ENCODE results near the gene POMT2.
"Not testable (repeated sequence)": the region's sequence is repeated elsewhere in the genome, so short reads cannot be mapped to it uniquely, and the experiment has no call there.

The POMT2 gene

DNA sequence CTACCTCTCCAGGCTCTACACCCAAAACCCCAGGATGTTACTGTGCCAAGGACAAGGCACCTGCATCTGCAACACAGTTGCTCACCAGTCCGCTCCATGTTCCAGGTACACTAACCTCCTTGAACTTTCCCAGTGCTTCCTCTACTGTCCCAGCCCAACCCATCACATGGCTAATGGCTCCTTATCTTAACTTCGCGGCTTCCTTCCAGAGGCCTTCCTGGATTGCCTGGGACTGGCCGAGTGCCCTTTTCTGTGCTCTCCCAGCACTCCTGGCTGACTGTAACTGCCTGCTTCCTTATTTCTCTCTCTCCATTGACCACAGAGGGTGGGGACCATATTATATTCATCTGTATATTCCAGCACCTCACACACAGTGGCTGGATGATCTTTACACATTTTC, 20.9 kb downstream of the POMT2 start:
- no peak for DNase-seq

DNA sequence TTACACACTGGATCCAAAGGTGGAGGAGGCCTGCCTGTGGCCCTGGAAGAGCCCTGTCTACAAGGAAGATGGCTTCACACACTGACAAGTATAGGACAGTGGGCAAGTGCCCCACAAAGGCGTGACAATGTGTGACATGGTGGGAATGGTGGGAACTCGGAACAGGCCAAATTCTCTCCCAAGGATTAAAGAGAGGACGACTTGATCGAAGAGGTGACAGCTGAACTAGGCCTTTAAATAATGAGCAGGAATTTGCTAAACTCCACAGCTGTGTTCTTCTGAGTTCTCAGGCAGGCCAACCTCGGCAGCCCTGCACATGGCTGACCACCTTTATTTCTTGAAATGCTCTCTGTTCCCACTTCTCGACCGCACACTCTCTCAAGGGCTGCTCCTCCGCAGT, 23.8 kb downstream of the POMT2 start:
- no peak for DNase-seq

GRCh38 chr14:77296155-77296554, 24.5 kb downstream of the POMT2 start:
- no peak for DNase-seq

DNA sequence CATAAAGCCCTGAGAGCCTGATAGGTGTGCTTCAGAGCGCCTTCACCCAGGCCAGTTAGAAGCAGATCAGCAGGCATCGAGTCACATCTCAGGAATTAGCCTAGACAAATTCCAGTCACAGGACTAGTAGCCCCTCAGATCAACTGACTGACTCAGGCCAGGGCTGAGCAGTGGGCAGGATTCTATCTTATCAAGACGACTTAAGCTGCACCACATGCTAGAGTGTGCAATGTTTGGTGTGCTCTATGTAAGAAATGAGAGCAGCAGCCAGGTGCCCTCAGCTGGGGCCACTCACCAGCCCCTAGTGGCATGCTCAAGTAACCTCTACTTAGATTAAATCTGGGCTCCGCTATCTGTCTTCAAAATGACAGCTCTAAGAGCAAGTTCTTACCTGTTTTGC, 30.0 kb downstream of the POMT2 start:
- no peak for DNase-seq

GRCh38 chr14:77286576-77286975, 34.1 kb downstream of the POMT2 start:
- no peak for DNase-seq

DNA sequence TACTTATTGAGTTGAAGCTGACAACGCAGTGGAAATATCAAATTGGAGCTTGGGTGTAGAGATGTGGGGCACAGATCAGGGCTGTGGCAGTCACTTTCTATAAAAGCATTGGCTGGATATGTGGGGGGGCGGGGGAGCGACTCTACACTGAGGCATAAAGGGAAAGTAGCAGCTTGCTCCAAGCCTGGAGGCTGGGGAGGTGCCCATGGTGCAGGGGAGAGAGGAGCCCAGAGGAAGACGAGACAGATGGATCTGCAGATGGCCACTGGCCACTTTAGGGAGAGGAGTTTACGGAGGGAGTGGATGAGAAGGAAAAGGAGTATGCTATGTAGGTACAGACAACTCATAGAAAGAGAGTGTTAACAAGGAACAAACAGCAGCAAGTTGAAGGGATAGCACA, 36.2 kb downstream of the POMT2 start:
- no peak for DNase-seq

DNA sequence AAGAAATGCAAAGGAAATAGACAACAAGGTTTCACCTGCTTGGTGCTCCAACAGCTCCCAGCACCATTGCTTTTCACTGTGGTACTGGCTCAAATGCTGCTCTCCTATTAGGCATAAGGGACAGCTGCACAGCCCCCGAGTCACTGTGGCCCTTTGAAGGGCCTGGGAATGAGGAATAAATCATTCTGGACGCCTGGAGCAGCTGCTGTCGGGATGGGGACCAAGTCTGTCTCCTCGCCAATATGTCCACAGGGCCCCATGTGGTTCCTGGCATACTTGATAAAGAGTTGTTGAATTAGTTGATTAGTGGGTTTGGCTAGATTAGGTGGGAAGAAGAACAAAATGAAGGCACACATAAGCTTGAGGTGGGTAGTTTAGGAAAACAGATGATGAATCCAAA, 36.6 kb downstream of the POMT2 start:
- DNase-seq: no peak

DNA sequence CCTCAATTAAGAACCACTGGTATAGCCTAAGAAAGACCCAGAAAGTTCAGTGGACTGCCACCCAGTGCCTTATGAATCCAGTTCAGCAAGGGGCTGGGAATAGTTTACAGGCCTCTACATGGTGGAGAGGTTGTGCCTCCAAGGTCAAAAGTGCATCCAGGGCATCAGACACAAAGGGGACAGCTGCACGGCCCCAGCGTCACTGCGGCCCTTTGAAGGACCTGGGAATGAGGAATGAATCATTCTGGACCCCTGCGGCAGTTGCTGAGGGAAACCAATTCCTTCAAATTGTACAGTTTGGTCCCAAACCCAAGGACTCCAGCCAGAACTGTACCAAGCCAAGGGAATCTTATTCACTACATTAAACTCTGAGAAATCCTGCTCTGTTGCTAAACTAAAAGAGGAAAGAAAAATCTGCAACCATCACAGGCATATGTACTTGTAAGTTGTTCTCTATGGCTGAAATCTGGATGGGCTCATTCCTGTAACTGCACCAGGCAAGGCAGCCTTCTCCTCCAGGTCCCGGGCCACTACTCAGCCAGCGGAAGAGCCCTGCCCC, 38.8 kb downstream of the POMT2 start:
- no peak for DNase-seq

- not testable (repeated sequence) for DNase-seq
Measured at GRCh38 chr14:77280921-77281320, 39.8 kb downstream of the POMT2 start.

DNA sequence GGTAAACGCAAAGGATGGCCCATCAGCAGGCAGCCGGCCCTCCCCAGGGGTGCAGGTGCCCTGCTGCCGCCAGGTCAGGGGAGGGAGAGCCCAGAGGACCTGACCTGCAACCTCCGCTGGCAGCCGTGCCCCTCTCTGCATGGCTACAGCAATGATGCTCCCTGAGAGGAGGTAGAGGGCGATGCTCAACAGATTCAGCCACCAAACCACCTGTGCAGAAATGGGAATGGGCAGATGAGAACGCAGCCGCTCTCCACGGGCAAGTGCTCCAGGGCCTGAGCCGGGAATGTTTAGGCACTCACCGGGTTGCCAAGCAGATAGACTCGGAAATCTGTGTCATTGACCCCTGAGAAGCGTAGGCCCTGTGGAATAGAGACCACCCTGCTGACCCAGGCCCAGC, 41.0 kb downstream of the POMT2 start:
- no peak for DNase-seq

- no peak for DNase-seq
Measured at GRCh38 chr14:77278461-77279230, 42.0 kb downstream of the POMT2 start.

DNA sequence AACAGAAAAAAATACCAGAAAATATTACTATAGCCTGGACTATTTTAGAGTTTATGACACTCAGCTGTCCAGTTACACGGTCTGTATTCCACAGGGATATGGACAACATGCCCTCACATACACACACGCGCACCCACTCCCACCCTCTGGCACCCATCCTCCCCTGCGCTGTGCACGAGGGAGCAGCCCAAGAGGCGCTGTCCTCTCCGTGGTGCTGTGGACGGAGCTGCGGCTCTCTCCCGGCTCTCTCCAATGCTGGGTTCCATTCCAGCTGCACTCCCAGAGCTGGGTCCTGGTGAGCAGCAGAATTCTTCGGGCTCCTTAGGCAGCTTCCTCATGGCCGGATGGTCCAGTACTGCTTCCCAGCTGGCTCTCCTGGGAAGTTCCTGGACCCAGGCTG, 43.7 kb downstream of the POMT2 start:
- no peak for DNase-seq

GRCh38 chr14:77276295-77276935, 44.3 kb downstream of the POMT2 start:
- no peak for DNase-seq

- DNase-seq: no peak
Measured at GRCh38 chr14:77275601-77276017, 45.1 kb downstream of the POMT2 start.

GRCh38 chr14:77275041-77275580, 45.6 kb downstream of the POMT2 start:
- DNase-seq: no peak

DNA sequence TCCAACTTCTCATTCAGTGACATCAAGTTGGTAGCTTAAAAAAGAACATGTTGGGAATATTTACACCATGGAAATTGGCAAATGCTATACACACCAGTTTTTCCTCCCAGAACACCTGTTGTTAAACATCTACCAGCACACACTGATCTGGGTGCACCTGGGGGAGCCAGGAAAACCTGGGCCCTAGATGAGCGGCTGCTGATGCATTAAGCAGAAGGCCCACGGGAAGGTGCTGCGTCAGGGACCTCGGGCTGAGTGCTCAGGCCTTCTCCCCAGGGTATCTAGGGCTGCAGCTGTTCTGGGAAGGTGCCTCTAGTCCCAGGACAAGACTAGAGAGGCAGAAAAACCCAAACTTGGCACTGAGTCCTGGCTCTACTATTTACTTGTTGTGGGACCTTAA, 46.9 kb downstream of the POMT2 start:
- no peak for DNase-seq

DNA sequence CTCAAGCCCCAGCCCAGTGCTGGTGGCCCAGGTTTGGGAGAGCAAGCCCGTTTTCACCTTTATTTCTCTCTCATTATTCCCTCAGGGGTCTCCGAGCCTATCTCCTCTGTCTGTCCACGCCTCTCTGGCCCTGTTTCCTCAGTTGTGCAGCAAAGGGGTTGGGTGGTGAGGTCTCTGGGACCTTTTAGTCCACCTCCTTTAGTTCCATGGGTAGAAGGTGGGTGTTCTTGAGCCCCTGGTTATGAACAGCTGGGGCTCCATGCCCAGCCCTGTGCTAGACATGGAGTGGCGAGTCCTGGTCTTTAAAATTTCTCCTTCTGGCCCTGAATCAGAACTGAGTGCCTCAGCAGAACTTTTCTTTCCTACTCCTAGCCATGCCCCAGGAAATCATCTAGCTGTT, 48.4 kb downstream of the POMT2 start:
- no peak for DNase-seq

GRCh38 chr14:77271113-77271710, 49.5 kb downstream of the POMT2 start, which contains the start of gene NGB:
Gene NGB, minus strand, starts transcription at chr14:77271206. Its CDS starts 269 bp downstream, at chr14:77270937.
- no peak for DNase-seq

DNA sequence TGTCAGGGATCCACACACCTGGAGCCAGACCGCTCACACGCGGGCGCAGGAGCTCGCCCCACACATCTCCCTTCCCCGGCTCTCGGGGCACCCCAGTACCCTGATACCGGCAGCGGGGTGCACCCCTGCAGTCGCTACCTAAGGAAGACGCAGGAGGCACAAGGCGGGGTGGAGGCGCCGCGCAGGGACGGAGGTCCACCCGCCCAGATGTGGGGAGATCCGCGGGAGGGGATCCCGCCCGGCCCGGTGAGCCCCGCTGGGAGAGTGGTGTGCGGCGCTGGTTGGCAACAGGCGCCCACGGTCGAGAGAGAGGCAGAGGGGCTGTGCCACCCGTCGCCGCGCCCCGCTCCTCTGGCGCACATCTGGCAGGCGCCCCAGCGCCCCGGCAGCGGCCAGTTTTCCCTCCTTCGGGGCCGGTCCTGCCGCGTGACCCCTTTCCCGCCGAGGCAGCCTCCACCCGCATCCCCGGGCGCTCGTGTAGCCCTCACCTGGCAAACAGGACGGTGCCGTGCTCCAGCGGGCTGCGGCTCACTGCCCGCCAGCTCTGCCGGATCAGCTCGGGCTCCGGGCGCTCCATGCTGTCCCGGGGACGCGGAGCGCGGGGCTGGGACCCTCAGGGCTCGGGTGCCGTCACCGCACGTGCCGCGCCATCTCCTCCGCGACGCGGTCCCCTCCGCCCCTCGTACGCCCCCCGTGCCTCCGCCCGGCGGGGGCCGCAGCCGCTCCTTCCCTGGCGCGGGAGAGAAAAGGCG, 50.1 kb downstream of the POMT2 start:
- DNase-seq: no peak

DNA sequence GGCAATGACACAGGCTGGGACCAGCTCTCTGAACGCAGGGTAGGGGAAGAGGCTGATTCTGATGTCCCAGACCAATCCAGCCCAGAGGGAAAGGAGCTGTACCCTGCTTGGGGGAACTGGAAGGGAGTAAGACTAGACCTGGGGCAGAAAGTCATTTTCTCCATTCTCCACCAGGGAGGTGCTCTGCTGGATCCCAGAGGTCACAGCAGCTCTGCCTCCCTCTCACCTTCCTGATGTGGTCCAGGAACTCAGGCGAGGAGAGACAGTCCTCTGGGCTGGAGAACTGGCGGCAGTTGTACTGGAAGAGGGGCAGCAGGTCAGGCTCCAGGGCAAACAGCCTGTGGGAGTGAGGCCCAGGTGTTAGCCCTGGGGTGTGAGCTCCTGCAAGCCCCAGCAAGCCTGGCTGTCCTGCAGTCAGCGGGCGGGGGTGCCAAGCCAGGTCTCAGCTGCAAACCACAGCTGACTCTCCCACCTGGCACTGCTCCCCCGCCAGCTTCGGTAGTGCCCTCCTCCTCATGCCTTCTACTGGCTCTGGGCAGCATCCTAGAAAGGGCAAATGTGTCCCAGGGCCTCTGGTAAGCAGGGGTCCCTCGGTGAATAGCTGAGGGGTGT, 51.6 kb downstream of the POMT2 start:
- no peak for DNase-seq

DNA sequence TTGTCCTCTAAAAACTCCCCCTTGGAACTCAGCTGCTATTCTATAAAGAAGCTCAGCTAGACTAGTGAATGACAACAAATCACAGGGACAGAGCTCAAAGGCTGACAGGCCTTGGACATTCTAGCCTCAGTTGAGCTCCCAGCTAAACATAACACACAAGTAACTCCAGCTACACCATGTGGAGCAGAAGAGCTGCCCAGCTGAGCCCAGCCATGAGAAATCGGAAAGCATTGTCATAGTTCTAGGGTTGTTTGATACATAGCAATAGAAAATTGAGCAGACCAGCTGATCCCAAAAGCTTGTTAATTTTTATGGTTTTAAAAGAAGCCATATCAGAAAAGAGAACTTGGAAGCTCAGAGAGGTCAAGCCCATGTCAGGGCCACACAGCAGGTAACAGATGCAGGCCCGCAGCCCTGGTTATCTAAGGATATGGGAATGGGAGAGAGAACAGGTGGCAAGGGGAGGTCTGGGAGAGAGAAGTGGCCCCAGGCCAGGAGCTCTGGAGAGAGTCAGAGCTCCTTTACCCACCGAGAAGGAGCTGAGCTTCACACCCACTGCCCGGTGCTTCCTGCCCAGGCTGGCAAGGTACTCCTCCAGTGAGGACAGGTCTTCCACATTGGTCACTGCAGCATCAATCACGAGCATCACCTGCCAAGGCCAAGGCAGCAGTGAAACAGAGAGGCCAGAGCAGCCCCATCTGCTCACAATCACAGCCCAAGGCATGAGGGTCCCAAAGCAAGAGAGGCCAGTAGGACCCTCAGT, 52.6 kb downstream of the POMT2 start:
- no peak for DNase-seq

- DNase-seq: no peak
Measured at GRCh38 chr14:77266336-77266735, 54.3 kb downstream of the POMT2 start.
